GM19025 (cell line): ENCODE results near the gene HABP2.

Experiments used
- ATAC-seq: cut with Tn5 transposase; IDR thresholded peaks from one replicate; pipeline ENCODE4 v1.9.1; 2021; ENCODE audit warnings: mild to moderate bottlenecking, low read depth, moderate library complexity; ENCODE audit not compliant: unreplicated experiment

Gene HABP2

DNA sequence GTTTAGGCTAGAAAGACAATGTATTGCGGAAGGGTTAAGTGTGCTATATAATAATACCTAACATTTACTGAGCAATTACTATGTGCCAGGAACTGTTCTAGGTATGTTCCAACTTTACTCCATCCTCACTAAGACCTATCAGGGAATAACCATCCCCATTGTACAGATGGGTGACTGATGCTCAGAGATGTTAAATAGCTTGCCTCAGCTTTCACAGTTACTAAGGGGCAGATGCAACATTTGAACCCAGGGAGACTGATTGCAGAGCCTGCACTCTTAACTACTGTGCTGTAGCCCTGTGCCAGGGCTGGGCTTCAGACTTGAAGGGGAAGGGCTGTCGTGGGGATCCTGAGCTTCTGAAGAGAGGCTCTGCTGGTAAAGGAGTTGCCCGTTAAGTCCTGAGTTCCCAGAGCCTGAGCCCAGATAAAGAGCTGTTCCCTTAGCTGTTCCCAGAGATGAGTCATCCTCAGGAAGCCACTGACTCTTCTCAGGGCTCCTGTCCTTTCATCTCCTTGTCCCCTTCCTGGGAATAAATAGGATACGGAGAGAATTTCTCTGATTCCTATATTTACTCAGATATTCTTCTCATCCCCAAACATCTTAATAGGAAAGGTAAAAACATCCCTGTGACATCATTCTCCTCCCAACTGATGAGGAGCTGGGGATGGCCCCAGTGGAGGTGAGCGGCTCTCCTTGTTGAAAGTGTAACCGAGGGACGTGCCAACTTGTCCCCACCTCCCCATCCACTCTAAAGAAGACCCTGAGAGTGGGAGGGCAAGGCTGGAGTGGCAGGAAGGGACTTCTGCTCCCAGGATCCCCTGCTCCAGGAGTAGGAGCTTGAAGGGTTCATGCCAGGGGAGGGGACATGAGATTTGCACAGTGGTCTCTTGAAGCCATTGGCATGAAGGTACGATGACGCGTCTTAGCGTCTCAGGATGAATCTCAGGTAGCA lies 28.0 kb upstream of the HABP2 start:
- no peak for ATAC-seq

DNA sequence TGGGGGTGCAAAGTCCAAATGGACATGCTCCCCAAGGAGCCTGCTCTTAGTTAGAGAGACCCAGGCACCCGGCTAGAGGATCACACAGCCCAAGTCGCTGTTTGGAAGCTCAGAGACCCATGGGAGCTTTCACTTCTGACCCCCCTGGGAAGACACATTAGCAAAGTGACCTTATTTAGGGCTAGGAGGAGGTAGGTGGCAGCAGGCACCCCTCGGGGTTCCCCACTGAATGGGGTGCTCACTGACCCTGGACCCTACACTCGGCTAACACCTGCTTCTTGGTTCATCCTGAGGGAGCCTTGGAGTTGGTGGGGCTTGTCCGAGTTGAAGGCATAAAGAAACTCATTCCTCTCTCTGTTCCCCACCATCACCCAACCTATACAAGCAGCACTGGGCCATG lies 27.1 kb upstream of the HABP2 start:
- no peak for ATAC-seq

DNA sequence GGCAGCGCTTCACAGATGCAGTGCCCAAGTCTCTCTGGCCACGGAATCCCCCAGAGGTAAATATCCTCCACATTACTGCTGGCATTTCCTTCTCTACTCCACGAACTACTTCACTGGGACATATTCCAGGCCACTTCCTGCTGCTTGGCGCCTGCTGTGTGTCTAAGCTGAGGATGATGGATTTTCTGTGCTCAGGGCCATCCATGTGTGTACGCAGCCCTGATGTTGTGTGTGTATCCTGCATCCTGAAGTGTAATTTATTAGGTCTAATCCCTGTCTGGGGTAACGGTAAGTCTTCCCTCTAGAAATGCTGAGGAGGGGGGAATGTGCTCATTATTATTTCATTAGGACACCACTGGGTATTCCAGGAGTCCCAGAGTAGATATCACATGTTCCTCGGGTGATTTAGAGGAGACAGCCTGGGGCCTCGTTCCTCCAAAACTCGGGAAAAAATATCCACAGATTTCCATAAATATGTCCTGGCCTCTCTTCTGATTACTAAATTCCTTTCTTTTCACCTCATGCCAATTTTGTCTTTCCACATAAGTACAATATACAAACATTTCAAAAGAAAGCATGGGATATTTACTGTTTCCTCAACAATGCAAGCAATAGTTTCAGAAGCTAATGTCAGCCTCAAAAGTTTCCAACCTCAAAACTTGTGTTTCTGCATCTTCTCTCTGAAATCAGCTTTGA lies 25.5 kb upstream of the HABP2 start:
- ATAC-seq: no peak

DNA sequence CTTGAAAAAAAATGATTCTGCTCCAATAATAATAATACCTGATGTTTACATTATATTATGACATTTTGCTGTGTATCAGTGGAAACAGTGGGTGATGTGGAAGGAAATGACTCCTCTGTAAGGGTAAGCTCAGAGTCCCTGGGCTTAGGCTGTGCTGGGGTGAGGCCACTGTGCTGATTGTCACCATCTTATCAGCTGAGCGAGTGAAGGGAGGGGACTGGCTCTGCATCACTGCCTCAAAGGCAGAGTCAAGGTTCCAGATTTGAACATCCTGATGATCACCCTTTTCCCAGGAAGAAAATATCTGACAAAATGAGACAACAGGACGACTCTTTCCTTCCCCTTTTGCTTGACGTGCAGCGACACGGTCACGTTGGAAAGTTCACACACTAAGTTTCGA lies 24.0 kb upstream of the HABP2 start:
- ATAC-seq: no peak

DNA sequence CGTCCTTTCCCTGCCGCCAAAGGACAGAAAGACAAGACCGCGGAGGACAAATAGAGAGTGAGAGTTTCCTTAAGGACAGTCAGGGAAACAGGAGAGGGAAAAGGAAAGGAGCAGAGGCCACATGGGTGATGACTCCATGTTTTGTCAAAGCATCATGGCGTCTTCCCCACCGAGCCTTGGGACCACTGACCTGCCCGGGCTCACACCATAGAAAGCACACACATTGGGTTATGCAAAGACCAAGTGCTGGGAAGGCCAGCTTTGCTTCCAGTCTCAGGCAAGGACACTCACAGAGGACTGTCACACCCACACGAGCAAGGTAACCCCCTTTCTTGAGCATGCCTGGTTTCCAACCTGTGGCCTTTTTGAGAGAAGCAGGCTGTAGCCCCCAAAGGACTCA lies 23.3 kb upstream of the HABP2 start:
- ATAC-seq: no peak

DNA sequence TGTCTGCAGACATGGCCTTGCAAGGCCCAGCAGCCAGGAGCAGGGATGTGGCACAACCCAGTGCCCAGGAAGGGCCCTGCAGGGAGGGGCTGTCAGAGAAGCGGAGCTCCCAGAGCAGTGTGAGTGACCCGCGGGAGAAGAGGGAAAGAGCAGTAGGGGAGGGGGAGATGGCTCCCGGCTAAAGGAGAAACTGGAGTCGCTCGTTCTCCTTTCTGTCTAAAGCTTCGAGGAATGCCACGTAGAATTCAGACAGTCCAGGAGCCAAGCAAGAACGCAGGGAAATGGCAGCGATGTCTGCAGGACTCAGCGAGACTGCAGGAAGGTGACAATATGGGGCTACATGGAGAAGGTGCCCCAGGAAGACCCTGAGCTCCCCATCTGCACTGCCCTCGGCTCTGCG lies 22.4 kb upstream of the HABP2 start:
- no peak for ATAC-seq

DNA sequence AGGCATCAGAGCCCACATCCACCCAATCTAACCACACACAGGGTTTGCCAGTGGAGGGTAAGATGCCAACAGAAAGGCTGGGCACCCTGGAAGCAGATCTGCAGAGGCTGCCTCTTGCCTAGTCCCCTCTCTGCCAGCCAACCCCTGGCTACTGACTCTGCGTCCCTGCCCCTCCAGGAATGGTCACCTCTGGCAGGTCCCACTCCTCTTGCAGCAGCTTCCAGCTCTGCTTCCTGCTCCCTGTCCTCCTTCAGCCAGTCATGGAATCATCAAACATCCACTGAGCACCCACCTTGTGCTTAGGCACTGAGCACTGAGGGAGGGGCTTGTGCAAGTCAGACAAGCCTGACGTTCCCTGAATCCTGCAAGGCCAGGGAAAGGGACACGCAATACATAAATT lies 20.1 kb upstream of the HABP2 start:
- ATAC-seq: no peak

DNA sequence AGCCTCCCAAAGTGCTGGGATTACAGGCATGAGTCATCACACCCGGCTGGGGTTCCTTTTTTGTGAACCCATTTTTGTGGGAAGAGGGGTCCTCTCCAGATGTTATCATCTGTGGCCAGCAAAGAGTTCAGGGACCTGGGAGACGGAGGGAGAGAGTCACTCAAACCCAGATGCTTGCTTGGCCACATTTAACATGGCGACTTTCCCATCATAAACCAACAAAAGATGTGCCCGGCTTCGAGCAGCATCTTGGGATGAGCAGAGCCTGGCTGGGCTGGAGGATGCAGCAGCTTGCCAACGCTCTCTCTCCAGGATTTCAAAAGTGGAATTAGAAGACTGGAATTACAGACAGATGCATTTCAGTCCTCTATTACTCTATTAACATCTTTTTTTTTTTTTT lies 19.1 kb upstream of the HABP2 start:
- no peak for ATAC-seq

DNA sequence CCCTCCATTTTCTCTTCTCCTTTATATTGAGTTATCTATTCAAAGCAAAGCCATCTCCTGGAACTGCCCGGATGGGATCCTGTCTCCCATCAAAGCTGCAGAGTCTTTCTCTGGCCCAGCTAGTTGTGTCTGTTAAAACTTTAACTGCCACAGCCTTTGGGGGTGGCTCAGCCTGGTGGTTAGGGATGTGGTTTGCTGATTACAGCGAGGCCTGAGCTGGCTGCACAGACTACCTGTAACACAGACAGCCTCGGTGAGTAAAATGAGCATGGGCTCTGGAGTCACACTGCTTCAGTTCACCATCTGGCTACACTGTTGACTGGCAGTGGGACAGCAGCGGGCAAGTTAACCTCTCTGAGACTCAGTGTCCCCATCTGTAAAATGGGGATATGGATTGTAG lies 18.4 kb upstream of the HABP2 start:
- no peak for ATAC-seq

DNA sequence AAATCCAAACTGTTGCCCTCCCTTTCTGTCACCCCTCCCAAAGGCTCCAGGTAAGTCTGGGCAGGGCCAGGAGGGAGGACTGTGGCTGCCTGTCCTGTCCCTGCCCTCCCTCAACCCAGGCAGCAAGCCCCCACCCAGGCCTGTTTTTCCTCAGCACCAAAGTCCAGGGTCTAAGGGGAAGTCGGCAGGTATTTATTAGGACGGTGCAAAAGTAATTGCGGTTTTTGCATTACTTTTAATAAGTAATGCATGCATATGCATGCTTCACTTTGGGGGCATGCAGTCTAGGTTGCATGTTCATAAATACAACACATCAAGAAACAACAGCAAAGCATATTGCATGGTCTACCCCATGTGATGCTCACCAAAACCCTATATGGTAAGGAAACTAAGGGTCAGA lies 15.2 kb upstream of the HABP2 start:
- ATAC-seq: no peak

DNA sequence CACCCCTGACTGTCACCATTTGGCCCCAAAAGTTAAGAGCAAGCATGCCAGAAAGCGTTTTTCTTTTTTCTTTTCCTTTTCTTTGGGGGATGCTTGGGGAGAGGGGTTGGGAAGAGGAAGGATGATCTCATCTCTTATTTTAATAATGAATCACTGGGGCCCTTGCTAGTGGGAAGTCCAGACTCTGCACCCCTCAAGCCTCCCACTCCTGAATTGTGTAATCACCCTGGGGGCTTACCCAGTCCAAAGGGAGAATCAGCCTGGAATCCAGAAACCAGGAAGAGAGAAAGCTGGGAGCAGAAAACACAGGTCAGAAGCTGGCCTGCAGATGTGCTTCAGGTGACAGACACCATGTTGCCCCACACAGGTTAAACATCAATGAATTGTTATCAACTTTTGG lies 14.7 kb upstream of the HABP2 start:
- ATAC-seq: no peak

DNA sequence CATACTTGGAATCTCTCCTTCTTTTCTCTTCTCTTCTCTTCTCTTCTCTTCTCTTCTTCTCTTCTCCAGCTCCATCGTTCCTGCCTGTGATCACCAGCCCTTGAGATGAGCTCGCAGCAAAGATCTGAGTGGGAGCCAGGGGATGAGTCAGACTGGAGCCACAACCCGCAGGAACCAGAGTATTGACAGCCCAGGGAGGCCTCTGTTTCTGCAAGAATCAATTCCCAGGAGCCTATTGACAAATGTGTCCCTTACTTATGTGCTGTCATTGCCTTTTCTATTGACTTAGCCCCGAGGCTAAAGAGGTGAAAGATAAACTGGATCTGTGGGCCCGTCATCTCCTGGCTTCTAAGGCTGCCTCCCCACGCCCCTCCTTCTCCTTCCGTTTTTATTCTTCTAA lies 13.1 kb upstream of the HABP2 start:
- no peak for ATAC-seq

DNA sequence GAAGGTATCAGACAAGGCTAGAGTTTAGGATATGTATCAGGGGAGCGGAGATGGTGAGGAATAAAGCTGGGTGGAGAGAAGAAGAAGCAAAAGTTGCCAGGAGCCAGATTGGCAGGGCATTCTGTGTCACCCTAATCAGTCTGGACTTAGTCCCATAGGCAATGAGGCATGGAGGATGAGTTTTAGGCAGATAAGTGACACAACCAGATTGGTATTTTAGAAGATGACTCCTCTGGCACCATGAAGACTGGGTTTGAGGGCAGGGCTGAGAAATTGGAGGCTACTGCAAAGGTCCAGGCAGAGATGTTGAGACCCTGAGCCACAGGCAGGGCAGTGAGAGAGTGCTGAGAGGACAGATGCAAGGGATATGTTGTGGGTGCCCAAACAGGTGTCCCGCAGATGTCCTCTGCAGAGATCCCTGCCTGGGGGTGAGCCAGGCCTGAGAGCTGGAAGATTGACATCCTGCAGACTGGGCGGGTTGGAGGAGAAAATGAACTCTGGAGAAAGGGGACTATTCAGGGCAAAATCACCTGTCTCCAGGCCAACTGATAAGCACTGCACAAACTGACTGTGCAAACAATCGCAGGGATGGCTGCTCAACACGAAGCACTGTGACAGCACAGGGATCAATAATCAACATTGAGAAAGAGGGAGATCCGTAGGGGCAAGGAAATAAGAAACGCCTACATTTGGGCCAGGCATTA lies 11.9 kb upstream of the HABP2 start:
- ATAC-seq: no peak

DNA sequence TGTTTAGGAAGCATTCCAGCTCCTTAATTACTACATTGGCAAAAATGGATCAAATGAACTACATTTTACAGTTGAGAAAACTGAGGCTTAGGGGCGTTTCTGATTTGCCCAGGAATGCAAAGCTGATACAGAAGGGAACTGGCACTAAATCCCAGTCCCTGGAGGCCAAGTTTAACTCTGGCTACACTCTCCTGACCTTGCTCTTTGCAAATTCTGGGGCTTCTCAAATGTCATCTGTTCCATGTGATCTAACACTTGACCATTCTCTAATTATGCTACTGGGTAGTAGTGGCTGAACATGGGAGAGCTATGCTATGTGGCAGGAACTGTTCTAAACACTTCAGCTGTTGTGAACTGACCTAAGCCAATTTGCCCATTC lies 11.3 kb upstream of the HABP2 start:
- ATAC-seq: no peak

DNA sequence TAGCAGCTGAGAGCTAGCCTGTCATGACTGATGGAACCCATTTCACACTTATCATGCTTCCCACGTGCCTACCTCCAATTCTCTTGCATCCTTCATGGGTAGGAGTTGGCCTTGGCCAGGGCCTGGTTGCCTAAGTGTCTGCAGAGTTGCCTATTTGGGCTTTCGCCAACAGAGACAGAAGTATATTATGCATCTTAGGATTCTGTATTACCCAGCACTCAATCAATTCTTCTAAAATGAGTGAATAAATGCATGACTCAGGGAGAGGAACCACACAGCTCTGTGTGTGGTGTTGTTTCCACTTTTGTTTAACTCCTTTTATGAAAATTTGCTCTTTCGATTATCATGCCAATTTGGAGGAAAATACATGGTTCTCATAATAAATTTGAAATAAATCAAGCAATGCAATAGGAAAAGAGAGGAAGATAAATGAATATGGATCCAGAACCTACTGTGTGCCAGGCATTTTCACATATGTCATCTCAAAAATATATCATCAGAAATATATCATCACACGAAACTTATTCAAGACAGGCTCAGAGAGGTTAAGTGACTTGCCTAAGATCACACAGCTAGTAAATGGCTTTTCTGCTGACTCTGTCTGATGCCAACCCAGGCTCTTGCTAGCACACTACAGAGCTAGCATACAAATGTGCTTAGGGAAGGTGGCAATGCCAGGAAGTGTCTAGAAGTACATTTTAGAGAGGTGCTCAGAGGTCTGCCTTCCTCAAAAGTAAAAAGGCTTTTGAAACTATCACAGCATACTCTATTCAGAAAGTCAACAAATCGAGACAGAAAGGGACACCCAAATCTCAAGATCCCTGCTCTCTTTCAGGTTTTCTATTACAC lies 9.5 kb upstream of the HABP2 start:
- no peak for ATAC-seq

DNA sequence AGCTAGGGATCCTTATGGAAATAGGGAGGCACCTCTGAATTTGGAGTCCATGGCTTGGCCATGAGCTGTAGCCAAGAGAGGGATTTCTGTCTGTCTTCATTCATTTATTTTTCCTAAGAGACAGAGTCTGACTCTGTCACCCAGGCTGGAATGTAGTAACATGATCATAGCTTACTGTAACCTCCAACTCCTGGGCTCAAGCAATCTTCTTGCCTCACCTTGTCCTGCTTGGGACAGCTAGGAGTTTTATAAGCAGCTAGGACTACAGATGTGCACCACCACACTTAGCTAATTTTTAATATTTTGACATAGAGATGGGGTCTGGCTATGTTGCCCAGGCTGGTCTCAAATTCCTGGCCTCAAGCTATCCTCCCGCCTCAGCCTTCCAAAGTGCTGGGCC lies 8.5 kb upstream of the HABP2 start:
- ATAC-seq: no peak

DNA sequence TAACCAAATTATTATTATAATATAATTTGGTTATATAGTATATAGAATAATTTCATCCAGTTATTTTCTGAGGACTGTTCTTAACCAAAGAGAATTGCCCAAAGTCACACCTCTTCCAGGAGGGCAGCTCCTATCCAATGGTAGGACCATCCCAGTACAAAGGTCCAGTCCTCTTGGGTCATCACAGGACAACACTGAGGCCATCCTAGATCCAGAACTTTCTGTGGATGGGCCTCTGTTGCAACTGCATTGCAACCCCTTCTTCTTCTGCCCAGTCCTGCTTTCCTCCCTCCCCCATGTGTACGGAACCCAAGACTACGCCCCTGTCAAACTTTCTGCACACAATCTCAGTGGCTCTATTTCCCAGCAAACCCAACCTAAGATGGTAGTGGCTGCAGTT lies 5.4 kb upstream of the HABP2 start:
- no peak for ATAC-seq

DNA sequence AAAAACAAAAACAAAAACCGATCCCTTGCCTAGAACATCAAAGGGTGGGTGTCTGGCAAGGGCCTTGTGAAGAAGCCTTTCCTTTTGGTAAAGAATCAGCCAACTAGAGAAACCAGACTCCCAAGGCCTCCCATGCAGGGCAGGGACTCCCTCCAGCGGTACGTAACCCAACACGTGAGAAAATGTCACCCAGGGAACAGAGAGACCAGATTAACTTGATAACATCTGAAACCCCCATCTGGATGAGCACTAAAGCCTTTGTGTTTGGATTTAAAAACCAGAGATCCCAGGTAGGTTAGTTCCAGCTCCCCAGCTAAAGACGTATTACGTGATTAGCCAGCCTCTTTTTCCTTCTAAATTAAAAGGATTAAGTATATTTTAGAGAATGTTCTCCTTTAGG lies 3.0 kb upstream of the HABP2 start:
- no peak for ATAC-seq

DNA sequence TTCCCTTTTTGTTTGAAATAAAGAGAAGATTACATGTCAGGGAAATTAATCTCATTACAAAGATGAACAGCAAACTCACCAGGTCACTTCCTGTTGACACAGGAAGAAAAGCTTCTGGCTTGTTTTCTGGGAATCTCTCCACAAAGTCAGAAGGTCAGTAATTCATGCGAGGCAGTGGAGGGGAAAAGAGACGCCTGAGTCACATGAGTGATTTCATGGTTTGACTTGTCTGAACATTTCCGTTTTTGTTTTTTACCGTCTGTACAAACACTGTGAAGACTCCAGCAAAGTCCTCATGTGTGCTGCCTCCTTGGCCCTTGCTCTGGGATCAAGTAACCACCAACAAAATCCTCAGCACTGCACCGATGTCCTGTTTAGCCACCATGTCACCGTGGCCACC lies 2.5 kb upstream of the HABP2 start:
- no peak for ATAC-seq

DNA sequence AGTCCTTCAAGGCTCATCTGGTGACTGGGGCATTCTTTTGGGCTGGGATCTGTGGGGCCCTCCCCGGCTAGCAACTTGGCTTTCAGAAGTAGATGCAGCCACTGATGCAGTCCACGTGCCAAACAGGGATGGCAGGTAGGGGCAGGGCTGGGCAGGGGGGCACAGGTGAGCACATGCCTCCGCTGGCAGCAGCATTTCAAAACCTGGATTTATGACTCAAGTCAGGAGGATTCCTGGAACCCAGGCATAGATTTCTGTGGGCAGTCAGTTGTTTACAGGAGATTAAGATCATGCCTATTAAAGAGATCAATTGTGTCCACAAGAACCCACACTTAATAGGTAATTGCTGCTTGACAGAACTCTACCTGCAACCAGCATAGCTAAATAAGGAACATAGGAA lies 839 bp upstream of the HABP2 start:
- no peak for ATAC-seq

DNA sequence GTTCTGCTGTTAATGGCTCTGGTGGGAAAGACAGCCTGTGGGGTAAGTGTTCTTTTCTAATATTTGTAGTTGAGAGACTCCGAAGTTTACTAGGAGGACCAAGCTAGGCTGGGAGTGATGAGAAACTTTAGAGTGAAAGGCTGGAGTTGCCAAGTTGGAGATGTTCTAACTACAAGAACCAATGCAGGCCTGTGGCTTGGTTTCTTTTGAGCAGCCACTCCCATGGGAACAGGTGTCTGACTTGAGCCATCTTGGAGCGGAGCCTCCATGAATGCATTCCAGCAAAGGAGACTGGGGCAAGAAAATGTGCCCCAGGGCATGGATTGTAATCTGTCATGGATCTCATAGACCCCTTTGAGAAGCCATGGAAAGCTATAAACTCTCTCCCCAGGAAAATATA lies 296 bp downstream of the HABP2 start:
- ATAC-seq: no peak
